Measurements from ENCODE around the gene RNLS. TPM values are rescaled to one million over a fixed set of nuclear protein-coding genes. Genes with fewer than 3 reads are reported as not detected.

RNLS gene
- total and polyA plus RNA-seq, 2 of the 8 experiments (the other 6 are each of a cell fraction or from before 2014, with no cell fraction given): 7.5 to 12.7 TPM

DNA sequence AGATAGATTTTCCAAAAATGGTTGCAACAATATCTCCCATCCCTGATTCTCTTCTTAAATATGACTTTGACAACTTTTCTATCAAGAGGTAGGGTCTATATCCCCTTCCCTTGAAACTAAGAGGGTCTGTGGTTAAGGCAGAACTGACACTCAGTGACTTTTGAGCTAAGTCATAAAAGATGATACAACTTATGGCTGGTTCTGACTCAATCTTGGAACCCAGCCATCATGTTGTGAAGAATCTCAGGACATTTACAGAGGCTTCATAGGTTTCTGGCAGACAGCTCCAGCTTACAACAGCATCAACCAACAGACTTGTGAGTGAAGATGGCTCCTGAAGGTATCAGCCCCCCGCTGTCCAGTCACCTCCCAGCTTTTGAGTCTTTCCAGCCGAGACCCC, 203.5 kb downstream of the RNLS start:
- no peaks in the 10 kb centered on the region for H3K9me3 ChIP-seq (ENCODE audit: insufficient read depth in 2 of 2, low read depth in 1 of 2, low read length in 1 of 2)
- no peak overlapping the region for H2BK12ac ChIP-seq (ENCODE audit: low read depth, low read length)
- FAIRE-seq (no peak), DNase-seq (ENCODE audit: low read depth in 1 of 2, low spot score in 2 of 2) (no peak)
- no peaks in the 10 kb centered on the region for H3K79me1 ChIP-seq (ENCODE audit: low read depth, low read length)
- no peak overlapping the region for H3K4me3 ChIP-seq (ENCODE audit: extremely low read depth in 1 of 4, insufficient read depth in 2 of 4, low read depth in 3 of 4, low read length in 4 of 4)
- H3K23ac ChIP-seq (ENCODE audit: insufficient read length): no peak overlapping the region
- H3K56ac ChIP-seq (replicated peaks; ENCODE audit: insufficient read length, low read depth, low read length): no peak overlapping the region
- no peaks in the 10 kb centered on the region for H3K23me2 ChIP-seq (ENCODE audit: low read depth, low read length)
- no peak overlapping the region for H2BK20ac ChIP-seq (ENCODE audit: low read length)
- no peak for TF ChIP-seq PHF8 (conservative IDR thresholded peaks at IDR 0.05; ENCODE audit: low read depth, low read length)
- TF ChIP-seq ASH2L (IDR thresholded peaks at IDR 0.05; ENCODE audit: low read length): no peak
- no peak for TF ChIP-seq SP2 (IDR thresholded peaks at IDR 0.05; ENCODE audit: low read length)
- no peak for TF ChIP-seq BACH1 (IDR thresholded peaks at IDR 0.05; ENCODE audit: low read length)
- no peak for TF ChIP-seq SUZ12 (IDR thresholded peaks at IDR 0.05; ENCODE audit: low read length)
- no peak for TF ChIP-seq TBP (IDR thresholded peaks at IDR 0.05; ENCODE audit: low read depth, low read length)
- no peak overlapping the region for H3K9ac ChIP-seq (replicated peaks in 1 of 4; ENCODE audit: extremely low read depth in 1 of 4, low read depth in 3 of 4, low read length in 3 of 4)
- H2AFZ ChIP-seq (ENCODE audit: low read length): no peak overlapping the region
- H4K5ac ChIP-seq (ENCODE audit: insufficient read length, low read depth, low read length): no peak overlapping the region
- no peaks in the 10 kb centered on the region for H4K20me1 ChIP-seq (replicated peaks in 1 of 2; ENCODE audit: control insufficient read depth in 1 of 2, insufficient read depth in 2 of 2, low read length in 2 of 2)
- ChIA-PET POLR2A (ENCODE audit: partially characterized antibody) (no interaction called here), CTCF (ENCODE audit: partially characterized antibody) (no interaction called here)
- H3K4ac ChIP-seq (replicated peaks; ENCODE audit: insufficient read length, low read depth, low read length): no peak overlapping the region
- H3K36me3 ChIP-seq (ENCODE audit: control insufficient read depth in 2 of 4, insufficient read depth in 4 of 4, low read length in 3 of 4): no peaks in the 10 kb centered on the region; a peak in 1 of 8 replicates
- H2AK5ac ChIP-seq (ENCODE audit: low read depth, low read length): no peak overlapping the region
- H3K79me2 ChIP-seq (ENCODE audit: control insufficient read depth in 1 of 2, insufficient read depth in 2 of 2, low read length in 2 of 2): no peaks in the 10 kb centered on the region
- no peak overlapping the region for H3K14ac ChIP-seq (ENCODE audit: insufficient read length)
- H4K91ac ChIP-seq (replicated peaks; ENCODE audit: insufficient read length, low read length): no peak overlapping the region
- H4K8ac ChIP-seq (ENCODE audit: extremely low read depth, insufficient read depth, low read length): no peak overlapping the region
- no peak overlapping the region for H3K27ac ChIP-seq (ENCODE audit: low read depth, low read length)
- no peak overlapping the region for H3K18ac ChIP-seq (ENCODE audit: extremely low read depth, low read length)
- 97% methylated on average over 2 of the region's 2 CpGs; no CpG with 5 or more reads in 1 of the 2 experiments for WGBS, 2 experiments (ENCODE audit: extremely low coverage in 1 of 2, insufficient coverage in 1 of 2, insufficient read length in 1 of 2, insufficient replicate concordance in 2 of 2, low coverage in 1 of 2, low lambda C conversion rate in 2 of 2, missing lambda C conversion rate in 1 of 2)
- no peaks in the 10 kb centered on the region for H3K27me3 ChIP-seq (replicated peaks in 1 of 4; ENCODE audit: control insufficient read depth in 3 of 4, extremely low read depth in 1 of 4, insufficient read depth in 3 of 4, low read length in 3 of 4)
- no peak overlapping the region for H2BK120ac ChIP-seq (replicated peaks; ENCODE audit: low read depth, low read length)
- no peak overlapping the region for H2BK15ac ChIP-seq (ENCODE audit: low read length)
- H3K4me1 ChIP-seq (replicated peaks in 1 of 4; ENCODE audit: control insufficient read depth in 3 of 4, insufficient read depth in 4 of 4, low read length in 3 of 4): no peaks in the 10 kb centered on the region
- no peak overlapping the region for H2BK5ac ChIP-seq (ENCODE audit: low read depth, low read length)
- H3K4me2 ChIP-seq (ENCODE audit: insufficient read depth in 1 of 2, low read depth in 2 of 2, low read length in 2 of 2): no peak overlapping the region
